Measurements from ENCODE around the gene CCSER2.

GRCh38 chr10:84291384-84291783 lies 37.0 kb upstream of the CCSER2 start:
- TF ChIP-seq EZH2 (IDR thresholded peaks at IDR 0.05): no peak
- TF ChIP-seq POLR2AphosphoS5 (IDR thresholded peaks at IDR 0.05; ENCODE audit: borderline replicate concordance, low read depth, low read length): no peak
- TF ChIP-seq FOXP2 (optimal IDR thresholded peaks at IDR 0.05; ENCODE audit: control extremely low read depth, extremely low read length, insufficient read depth): no peak

Measured in SK-N-MC (cell line).